IPS DF 6.9 (cell line): Measurements from ENCODE around the gene RBM5.

Experiments used
- DNase-seq: peaks from one replicate; pipeline ENCODE4 v3.0.0-alpha.2; 2013; ENCODE audit warnings: low read depth, low spot score
- H3K27ac ChIP-seq: one replicate; pipeline ENCODE4 v1.5.1; 2013; ENCODE audit warnings: low read length, control low read depth
- H3K27me3 ChIP-seq: 2 replicates; pipeline ENCODE4 v1.6.1; 2013; ENCODE audit warnings: mild to moderate bottlenecking, low read length; ENCODE audit not compliant: control insufficient read depth, insufficient read depth
- H3K36me3 ChIP-seq: 2 replicates; pipeline ENCODE4 v1.6.1; 2013; ENCODE audit warnings: low read length; ENCODE audit not compliant: control insufficient read depth, insufficient read depth
- H3K4me1 ChIP-seq: 2 replicates; pipeline ENCODE4 v1.6.1; 2013; ENCODE audit warnings: low read length; ENCODE audit not compliant: control insufficient read depth, insufficient read depth
- H3K4me3 ChIP-seq: 2 replicates; pipeline ENCODE4 v1.5.1; 2013; ENCODE audit warnings: mild to moderate bottlenecking, low read length
- H3K9me3 ChIP-seq: 2 replicates; pipeline ENCODE4 v1.6.1; 2013; ENCODE audit warnings: low read length, inconsistent platforms; ENCODE audit not compliant: control insufficient read depth, insufficient read depth
- WGBS: extraction: QIAGEN DNeasy Blood & Tissue Kit; methylation state at CpG from one replicate; pipeline ENCODE4 v1.1.7; 2013; ENCODE audit warnings: mixed read lengths, missing lambda C conversion rate; ENCODE audit not compliant: insufficient read length, insufficient coverage; 5-methylcytosine and 5-hydroxymethylcytosine counted together

RBM5 gene

DNA sequence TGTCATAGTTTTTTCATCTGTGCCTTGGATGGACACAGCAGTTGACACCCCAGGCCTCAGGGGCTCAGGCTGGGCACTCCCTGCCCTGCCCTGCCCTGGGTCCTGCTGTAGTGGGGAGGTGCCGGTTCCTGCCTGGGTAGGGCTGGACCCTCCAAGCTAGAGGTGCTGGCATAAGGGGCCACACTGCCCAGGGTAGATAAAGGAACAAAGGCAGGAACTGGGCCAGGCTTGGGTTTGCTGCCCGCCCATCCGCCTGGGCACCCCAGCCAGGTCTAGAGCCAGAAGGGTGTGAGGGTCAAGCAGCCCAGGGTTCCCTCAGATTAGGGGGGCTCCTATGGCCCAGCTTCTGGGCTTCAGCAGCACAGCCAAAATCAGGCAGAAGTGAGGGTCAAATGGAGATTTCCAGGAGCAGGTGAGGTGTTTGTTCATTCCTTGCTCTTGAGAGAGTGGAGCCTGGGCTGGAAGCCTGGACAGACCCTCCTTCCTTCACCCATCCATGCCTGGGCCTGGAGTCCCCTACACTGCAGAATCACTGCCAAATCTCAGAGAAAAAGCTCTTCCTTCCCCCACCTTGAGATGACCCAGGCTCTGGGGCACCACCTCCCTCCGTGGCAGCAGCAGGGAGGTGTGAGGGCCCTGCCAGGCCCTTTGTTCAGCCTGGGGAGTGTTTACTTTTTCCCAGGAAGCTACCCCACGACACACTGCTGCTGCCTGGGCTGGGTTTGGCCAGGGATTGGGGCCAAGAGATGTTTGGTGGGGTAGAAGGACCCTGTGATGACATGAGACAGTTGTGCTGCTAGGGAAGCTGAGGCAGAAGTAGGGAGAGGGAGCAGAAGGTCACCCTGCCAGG, 73.5 kb downstream of the RBM5 start:
- no peak overlapping the region for H3K4me3 ChIP-seq
- no CpG with 5 or more reads among the region's 5 CpGs for WGBS
- no peaks in the 10 kb centered on the region for H3K9me3 ChIP-seq
- peaks cover 24% of the 10 kb centered on the region for H3K36me3 ChIP-seq
- no peaks in the 10 kb centered on the region for H3K27me3 ChIP-seq
- DNase-seq, result no peak
- no peak overlapping the region for H3K27ac ChIP-seq
- H3K4me1 ChIP-seq, result peaks cover 13% of the 10 kb centered on the region

DNA sequence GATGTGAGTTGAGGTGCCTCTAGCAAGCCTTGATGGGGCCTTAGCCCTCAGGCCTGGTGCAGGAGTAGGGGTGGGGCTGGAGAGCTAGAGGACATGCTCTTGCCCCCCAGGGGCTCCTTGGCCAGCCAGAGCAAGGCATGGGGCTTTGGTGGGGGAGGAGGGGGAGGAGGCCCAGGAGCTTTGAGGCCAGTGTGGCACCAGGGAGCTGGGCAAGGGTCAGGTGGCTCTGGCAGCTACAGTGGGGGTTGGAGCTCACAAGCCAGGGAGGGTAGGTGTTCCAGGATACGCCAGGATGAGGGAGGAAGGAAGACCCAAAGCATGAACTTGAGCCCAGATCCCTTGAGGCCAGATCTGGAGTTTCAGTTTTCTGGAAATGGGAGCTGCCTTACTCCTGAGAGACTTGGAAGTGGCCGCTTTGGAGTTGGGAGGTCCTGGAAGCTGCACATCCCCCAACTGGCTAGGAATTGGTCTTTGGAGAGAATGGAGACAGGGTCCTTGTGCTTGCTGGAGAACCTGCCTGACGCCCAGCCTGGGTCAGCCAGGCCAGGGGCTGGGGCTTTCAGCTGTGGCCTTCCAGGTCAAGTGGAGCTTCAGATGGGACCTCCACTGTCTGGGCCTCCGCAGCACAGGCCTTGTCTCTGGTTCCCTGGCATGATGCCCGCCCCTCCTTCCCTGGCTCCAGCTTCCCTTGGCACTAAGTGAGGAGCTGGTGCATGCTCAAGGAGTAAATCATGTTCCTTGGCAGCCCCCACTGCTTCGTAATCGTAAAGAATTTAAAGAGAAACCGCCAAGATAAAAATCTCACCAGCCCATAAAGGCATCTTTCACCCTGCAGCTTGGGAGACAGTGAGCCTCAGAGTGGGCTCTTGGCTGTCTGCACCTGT, 75.1 kb downstream of the RBM5 start:
- Histone ChIP-seq H3K4me1 (peaks cover 9% of the 10 kb centered on the region), H3K27me3 (no peaks in the 10 kb centered on the region), H3K9me3 (no peaks in the 10 kb centered on the region), H3K36me3 (peaks cover 24% of the 10 kb centered on the region), H3K4me3 (no peak overlapping the region), H3K27ac (no peak overlapping the region)
- no peak for DNase-seq
- WGBS, result no CpG with 5 or more reads among the region's 8 CpGs

DNA sequence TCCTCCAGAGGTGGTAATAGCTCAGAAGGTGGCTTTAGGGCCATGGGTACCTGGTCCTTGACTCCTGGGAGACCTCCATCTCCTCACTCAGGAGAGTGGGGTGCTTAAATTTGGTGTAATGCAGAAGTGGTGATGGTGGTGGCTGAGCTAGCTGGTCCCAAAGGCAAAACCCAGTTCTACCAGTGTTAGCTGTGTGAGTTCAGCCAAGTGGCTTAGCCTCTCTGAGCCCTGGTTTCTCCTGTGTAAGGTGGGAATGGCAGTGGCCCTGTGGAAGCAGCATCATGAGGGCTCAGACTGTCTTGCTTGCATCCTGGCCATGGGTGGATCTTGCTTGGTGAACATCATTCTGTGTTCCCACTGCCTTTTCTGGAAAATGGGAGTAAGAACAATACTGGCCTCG, 75.8 kb downstream of the RBM5 start:
- no peaks in the 10 kb centered on the region for H3K27me3 ChIP-seq

DNA sequence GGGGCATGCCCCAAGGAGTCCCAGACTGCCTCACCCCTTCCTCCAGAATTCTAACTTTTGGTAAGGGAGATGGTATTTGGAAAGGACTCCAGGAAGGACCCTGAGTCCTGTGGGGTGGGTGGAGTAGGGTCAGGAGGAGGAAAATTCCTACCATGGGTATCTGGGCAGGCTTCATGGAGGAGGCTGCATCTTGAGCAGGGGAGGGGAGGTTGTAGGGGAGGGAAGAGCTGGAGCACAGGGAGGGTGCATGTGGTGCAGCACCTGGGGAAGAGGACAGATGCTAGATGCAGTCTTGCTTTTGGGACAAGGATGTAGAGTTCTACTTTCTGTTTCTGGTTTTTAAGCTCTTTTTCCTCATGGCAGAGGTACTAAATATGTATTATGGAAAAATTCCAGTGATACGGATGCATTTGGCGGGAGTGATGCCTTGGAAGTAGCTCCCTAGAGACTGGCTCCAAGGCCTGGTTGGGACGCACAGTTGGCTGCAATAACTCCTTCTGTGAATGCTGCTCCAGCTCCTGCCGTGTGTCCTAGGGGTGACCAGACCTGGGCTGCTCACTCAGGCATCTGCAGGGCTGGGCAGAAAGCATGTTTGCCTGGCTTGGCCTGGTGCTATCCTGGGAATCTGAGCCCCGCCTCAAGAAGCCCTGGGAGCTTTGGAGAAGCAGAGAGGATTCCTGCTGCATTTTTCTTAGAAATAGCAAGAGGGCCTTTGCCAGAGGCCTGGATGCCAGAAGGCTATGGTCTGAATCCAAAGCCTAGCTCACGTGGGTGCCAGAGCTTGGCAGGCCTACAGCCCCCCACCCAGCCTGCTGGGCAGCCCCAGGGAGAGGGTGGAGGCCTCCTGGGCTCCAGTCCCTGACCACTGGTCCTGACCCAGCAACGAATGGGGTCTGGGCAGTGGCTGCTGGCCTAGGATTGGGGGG, 76.5 kb downstream of the RBM5 start:
- H3K4me1 ChIP-seq, result peaks cover 9% of the 10 kb centered on the region; the same call in 1 of the 2 replicates
- WGBS, result no CpG with 5 or more reads among the region's 7 CpGs
- DNase-seq, result no peak
- H3K4me3 ChIP-seq, result no peak overlapping the region
- H3K27ac ChIP-seq, result no peak overlapping the region
- H3K9me3 ChIP-seq, result no peaks in the 10 kb centered on the region
- no peaks in the 10 kb centered on the region for H3K27me3 ChIP-seq
- H3K36me3 ChIP-seq, result peaks cover 18% of the 10 kb centered on the region

More for the DNA sequence above, 75.8 kb downstream of the RBM5 start:
- H3K4me1 ChIP-seq, result peaks cover 9% of the 10 kb centered on the region; the same call in 1 of the 2 replicates
- no peak for DNase-seq
- H3K27ac ChIP-seq, result no peak overlapping the region
- H3K36me3 ChIP-seq, result peaks cover 24% of the 10 kb centered on the region
- no peaks in the 10 kb centered on the region for H3K9me3 ChIP-seq
- H3K4me3 ChIP-seq, result no peak overlapping the region
- WGBS, result no CpG with 5 or more reads among the region's 1 CpG

DNA sequence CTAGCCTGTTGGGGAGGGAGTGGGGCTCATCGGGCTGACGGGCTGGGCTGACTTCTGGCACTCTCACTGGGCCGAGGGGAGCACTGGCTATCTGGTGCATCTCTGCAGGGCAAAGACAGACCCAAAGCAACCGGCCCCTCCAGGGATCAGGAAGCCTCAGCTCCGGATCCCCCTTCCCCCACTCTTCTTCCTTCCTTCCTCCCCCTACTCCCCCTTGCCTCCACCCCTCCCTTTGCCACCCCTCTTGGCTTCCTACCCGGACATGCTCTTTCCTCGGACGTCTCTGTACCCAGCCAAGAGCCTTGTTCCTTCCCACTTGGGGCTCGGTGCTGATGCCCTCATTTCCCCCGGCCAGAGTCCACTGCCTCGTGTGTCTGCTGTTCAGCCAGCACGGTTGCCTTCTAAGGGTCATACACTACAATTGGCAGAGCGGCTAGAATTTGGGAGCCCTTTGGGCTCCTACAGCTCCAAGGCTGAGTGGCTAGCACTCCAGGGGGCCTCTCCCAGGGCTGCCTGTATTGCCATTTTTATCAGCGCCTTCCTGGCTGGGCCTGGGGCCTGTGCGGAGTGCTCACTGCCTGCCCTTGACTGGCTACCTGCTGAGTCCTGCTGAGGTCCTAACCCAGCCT, 77.3 kb downstream of the RBM5 start:
- H3K27ac ChIP-seq, result no peak overlapping the region

DNA sequence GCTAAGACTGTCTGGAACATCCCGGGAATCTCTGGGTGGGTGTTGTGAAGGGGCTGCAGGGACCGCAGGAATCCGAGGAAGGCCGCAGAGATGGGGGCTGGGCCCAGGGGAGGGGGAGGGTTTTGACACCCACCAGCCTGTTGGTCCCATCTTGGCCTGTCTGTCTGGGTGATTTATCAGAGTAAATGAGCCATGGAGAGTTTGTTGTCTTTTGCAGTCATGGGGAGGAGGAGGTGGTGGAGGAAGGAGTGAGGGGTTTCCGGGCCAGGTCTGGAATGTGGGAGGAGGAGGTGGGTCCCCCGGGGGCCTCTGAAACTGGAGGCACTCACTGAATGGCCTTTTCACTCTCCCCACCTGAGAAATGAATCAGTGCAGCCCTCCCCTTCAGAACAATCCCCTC, 77.9 kb downstream of the RBM5 start:
- Histone ChIP-seq H3K4me3 (no peak overlapping the region), H3K4me1 (peaks cover 13% of the 10 kb centered on the region), H3K27ac (no peak overlapping the region), H3K27me3 (no peaks in the 10 kb centered on the region), H3K36me3 (peaks cover 11% of the 10 kb centered on the region; the same call in 1 of the 2 replicates), H3K9me3 (no peaks in the 10 kb centered on the region)
- DNase-seq, result no peak
- no CpG with 5 or more reads among the region's 6 CpGs for WGBS

More for the DNA sequence above, 77.3 kb downstream of the RBM5 start:
- no CpG with 5 or more reads among the region's 15 CpGs for WGBS
- Histone ChIP-seq H3K4me1 (peaks cover 13% of the 10 kb centered on the region), H3K4me3 (no peak overlapping the region), H3K36me3 (peaks cover 13% of the 10 kb centered on the region; the same call in 1 of the 2 replicates), H3K9me3 (no peaks in the 10 kb centered on the region), H3K27me3 (no peaks in the 10 kb centered on the region)
- DNase-seq, result no peak

DNA sequence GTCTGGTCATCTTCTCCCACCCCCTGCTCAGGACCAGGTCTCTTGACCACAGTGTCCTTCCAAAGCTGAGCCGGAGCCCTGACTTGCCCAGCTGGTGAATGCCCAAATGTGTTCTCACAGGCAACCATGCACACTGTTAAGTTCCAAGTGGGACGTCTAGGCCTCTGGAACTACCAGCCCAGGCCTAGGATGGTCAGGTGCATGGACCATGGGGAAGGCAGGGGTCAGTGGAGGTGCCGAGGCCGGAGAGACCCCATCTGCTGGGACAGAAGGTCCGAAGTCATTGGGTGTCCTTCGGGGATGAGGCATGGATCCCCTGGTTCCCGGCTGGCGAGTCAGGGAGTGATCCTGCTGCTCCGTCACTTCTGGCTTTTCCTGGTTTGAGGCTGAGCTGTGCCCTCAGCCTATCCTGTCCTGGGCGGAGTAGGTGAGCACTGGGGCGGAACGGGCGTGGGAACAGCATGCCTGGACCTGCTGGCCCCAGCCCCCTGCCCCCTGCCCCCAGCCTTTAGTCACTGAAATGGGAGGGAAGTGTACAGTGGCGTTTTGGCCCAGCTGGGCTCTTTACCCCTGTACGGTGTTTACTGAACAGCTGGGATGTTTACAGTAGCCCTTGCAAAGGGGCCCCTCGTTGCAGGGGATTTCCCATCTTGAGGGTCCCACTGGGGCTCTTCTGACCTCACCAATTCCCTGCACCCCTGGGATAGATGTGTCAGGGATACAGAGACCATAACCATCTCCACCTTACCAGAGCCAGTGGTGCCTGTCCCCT, 78.5 kb downstream of the RBM5 start:
- Histone ChIP-seq H3K36me3 (0 out of 2 replicates have a peak, but pooled peaks cover 6% of the 10 kb centered on the region), H3K4me3 (no peak overlapping the region), H3K9me3 (no peaks in the 10 kb centered on the region), H3K27ac (no peak overlapping the region), H3K4me1 (peaks cover 13% of the 10 kb centered on the region), H3K27me3 (no peaks in the 10 kb centered on the region)
- WGBS, result no CpG with 5 or more reads among the region's 16 CpGs
- DNase-seq, result no peak

DNA sequence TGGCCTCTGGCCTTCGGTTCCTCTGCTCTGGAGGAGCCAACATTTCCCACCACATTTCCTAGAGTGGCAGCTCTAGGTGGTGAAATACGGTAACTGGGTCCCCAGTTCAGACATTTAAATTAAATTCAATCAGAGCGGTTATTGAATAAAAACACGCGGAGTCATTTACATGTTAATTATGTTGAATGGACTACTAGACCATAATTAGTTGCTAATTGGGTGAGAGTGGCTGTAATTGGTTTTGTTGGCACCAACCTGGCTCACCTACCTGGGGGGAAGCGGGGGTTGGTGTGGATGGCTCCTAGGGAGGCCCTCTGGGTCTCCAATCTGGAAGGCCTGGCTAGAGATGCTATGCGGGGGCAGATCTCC, 79.1 kb downstream of the RBM5 start:
- Histone ChIP-seq H3K4me3 (no peak overlapping the region), H3K27ac (no peak overlapping the region), H3K36me3 (0 out of 2 replicates have a peak, but pooled peaks cover 6% of the 10 kb centered on the region), H3K27me3 (no peaks in the 10 kb centered on the region), H3K4me1 (peaks cover 13% of the 10 kb centered on the region), H3K9me3 (no peaks in the 10 kb centered on the region)
- no CpG with 5 or more reads among the region's 7 CpGs for WGBS
- no peak for DNase-seq

DNA sequence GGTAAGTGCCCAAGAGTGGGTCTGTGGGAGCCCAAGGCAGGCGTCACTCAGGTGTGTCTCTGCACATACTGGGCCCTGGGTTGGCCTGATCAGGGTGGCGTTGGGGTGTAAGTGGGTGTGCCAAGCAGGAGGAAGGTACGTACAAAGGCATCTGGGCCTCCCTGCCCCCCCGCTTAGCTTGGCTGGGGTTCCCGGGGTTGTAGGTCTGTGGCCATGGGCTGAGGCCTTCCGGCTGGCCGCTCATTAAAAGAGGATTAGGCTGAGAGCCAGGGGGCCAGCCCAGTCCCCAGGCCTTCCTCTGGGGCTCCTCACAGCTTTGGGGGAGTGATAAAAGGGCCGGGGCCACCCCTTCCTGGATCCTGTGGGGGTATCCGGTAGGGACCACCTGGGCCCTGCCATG, 79.7 kb downstream of the RBM5 start:
- no peak for DNase-seq
- Histone ChIP-seq H3K4me3 (no peak overlapping the region), H3K9me3 (no peaks in the 10 kb centered on the region), H3K4me1 (peaks cover 13% of the 10 kb centered on the region), H3K36me3 (0 out of 2 replicates have a peak, but pooled peaks cover 6% of the 10 kb centered on the region), H3K27ac (no peak overlapping the region), H3K27me3 (no peaks in the 10 kb centered on the region)
- no CpG with 5 or more reads among the region's 9 CpGs for WGBS
